Common myeloid progenitor, CD34-positive (primary cell): Measurements from ENCODE around the gene AKAP6.
A peak's percentile ranks its signal among the peaks of the same experiment; 100 is the strongest.

Experiments
- CTCF ChIA-PET: fragments of 350-600 bp; sonication (Branson Sonifier 250); formaldehyde crosslinking; loops from one replicate; lab custom pipeline; 2021; ENCODE audit warnings: antibody characterized with exemption; lab: Charles Lee
- POLR2A ChIA-PET: fragments of 350-600 bp; sonication (Branson Sonifier 250); formaldehyde crosslinking; loops from one replicate; lab custom pipeline; 2021; ENCODE audit warnings: antibody characterized with exemption; lab: Charles Lee
- DNase-seq, 3 donors: peaks; one replicate each; pipeline versions ENCODE4 v3.0.0 to v3.0.0-alpha.2; 2013
- H3K27ac ChIP-seq, 2 experiments: 1 replicate in 1 of 2; 2 replicates in 1 of 2; pipeline ENCODE4 v1.7.0; 2013; ENCODE audit warnings: inconsistent platforms in 2 of 2, low read length in 2 of 2, mild to moderate bottlenecking in 2 of 2, low read depth in 1 of 2, moderate library complexity in 1 of 2; ENCODE audit not compliant: severe bottlenecking in 2 of 2, insufficient read depth in 1 of 2, poor library complexity in 1 of 2
- H3K27me3 ChIP-seq, 5 experiments: replicated peaks in 2 of 5; 1 replicate in 3 of 5; 2 replicates in 2 of 5; pipeline versions ENCODE4 v1.6.1 to v1.7.0; 2013; ENCODE audit warnings: low read length in 4 of 5, mild to moderate bottlenecking in 2 of 5, moderate library complexity in 2 of 5, inconsistent platforms in 1 of 5; ENCODE audit not compliant: insufficient read depth in 5 of 5, control insufficient read depth in 4 of 5
- H3K36me3 ChIP-seq, 4 experiments: 1 replicate in 2 of 4; 2 replicates in 2 of 4; pipeline versions ENCODE4 v1.6.1 to v1.7.0; 2013; ENCODE audit warnings: low read length in 3 of 4, control low read depth in 1 of 4, mild to moderate bottlenecking in 1 of 4; ENCODE audit not compliant: control insufficient read depth in 4 of 4, insufficient read depth in 4 of 4
- H3K4me1 ChIP-seq, 4 experiments: 1 replicate in 3 of 4; 2 replicates in 1 of 4; pipeline versions ENCODE4 v1.6.1 to v1.7.1; 2013; ENCODE audit warnings: low read length in 3 of 4, mild to moderate bottlenecking in 3 of 4, control low read depth in 1 of 4, inconsistent platforms in 1 of 4, moderate library complexity in 1 of 4; ENCODE audit not compliant: control insufficient read depth in 4 of 4, insufficient read depth in 4 of 4; ENCODE audit errors: control extremely low read depth in 1 of 4
- H3K4me3 ChIP-seq, 7 experiments: 1 replicate in 4 of 7; 2 replicates in 3 of 7; pipeline versions ENCODE4 v1.5.1 to v1.7.0; 2013; ENCODE audit warnings: mild to moderate bottlenecking in 7 of 7, low read length in 6 of 7, moderate library complexity in 6 of 7, inconsistent platforms in 2 of 7, low read depth in 2 of 7, control low read depth in 1 of 7; ENCODE audit not compliant: insufficient read depth in 4 of 7, control insufficient read depth in 1 of 7; ENCODE audit errors: extremely low read depth in 1 of 7
- H3K9me3 ChIP-seq, 5 experiments: 1 replicate in 4 of 5; 2 replicates in 1 of 5; pipeline versions ENCODE4 v1.6.1 to v1.7.1; 2013; ENCODE audit warnings: low read length in 4 of 5, mild to moderate bottlenecking in 2 of 5, inconsistent platforms in 1 of 5, low read depth in 1 of 5, moderate library complexity in 1 of 5; ENCODE audit not compliant: control insufficient read depth in 4 of 5, insufficient read depth in 2 of 5; ENCODE audit errors: control extremely low read depth in 1 of 5
- WGBS: methylation state at CpG from one replicate; pipeline ENCODE4 v1.1.5; 2013; ENCODE audit not compliant: insufficient coverage; 5-methylcytosine and 5-hydroxymethylcytosine counted together

Gene AKAP6

DNA sequence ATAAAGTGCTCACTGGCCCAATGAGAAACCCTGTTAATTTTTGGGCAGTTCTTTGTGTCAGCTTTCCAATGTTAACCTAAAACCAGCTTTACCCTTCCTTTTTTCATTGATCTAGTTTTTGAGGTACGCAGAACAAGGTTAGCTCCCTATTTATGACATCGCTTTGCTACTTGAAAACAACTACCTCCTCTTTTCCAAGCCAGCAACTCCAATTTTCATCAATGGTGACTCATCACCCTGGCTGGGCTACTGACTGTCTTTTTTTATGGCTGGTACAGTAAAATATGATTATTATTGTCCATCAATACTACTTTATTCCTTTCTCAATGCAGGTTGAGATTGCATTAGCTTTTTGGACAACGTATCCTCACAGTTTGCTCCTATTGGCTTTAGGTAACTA, 22.5 kb upstream of the AKAP6 start:
- H3K4me1 ChIP-seq = peaks cover 0 to 6% (median 0%) of the 10 kb centered on the region in 4 experiments
- H3K36me3 ChIP-seq = no peaks in the 10 kb centered on the region
- H3K9me3 ChIP-seq = no peaks in the 10 kb centered on the region
- ChIA-PET CTCF (interaction anchor here (0.8 to 1.2 kb wide), 2 partner anchors 10 to 54 kb away, joined by 3 read pairs; no protein-coding TSS in a partner anchor), POLR2A (no interaction called here)
- DNase-seq = no peak
- 95% methylated on average over 3 of the region's 3 CpGs for WGBS
- no peak overlapping the region for H3K27ac ChIP-seq
- no peak overlapping the region for H3K4me3 ChIP-seq
- no peaks in the 10 kb centered on the region for H3K27me3 ChIP-seq

DNA sequence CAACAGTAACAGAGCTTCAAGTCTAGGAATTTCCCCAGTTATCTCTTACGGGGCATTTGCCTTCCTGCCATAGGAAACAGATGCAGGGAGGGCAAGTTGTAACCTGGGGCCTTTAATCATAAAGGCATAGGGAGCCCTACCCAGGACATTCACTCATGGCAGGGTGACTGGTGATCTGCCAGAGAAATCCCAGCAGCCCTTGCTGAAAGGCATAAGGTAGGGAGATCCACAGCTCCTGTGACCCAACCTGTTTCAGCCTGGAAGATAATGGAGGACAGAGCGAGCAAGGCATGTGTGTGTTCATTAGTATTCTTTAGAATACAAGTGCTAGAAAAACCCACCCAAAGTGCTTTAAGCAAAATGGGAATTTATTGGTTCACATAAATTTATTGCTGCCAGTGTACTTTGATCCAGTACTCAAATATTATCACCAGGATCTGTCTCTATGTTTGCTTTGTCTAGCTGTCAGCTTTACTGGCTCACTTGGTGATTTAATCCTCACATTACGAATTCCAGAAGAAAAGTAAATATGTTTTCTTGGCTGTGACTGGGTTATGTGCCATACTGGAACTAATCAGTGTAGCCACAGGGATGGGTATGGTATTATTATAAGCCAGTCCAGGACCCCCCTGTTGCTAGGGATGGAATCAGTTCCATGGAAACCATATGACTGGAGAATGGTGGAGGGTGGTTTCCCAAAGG, 21.1 kb upstream of the AKAP6 start:
- H3K27me3 ChIP-seq = no peaks in the 10 kb centered on the region
- ChIA-PET CTCF (interaction anchor here (1.0 kb wide), 1 partner anchor 13 kb away, joined by 3 read pairs; no protein-coding TSS in a partner anchor), POLR2A (no interaction called here)
- 60% methylated on average over 2 of the region's 3 CpGs for WGBS
- H3K4me1 ChIP-seq = peaks cover 0 to 6% (median 0%) of the 10 kb centered on the region in 4 experiments
- no peaks in the 10 kb centered on the region for H3K9me3 ChIP-seq
- H3K36me3 ChIP-seq = no peaks in the 10 kb centered on the region
- peak overlapping the region in 1 of 2 experiments; percentile 36 for H3K27ac ChIP-seq
- H3K4me3 ChIP-seq = no peak overlapping the region
- DNase-seq = peak in 2 of 3 donors; percentile 50 to 66

DNA sequence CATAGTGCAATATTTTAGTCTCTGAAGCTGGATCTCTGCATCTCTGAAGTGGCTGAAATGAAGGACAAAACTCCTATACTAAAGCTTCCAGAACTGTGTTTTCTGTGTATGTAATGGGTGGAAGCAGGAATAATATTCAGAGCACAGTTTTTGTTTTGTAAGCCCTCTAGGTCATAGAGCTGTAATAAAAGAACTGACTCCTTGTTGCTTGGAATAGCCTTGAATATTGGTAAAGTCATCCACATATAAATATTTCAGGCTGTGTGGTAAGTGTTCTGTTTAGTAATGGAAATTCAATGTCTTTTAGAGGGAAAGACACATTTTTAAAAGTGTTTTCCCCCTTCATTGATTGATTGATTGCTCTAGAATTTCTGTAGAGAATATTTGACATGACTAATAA, 18.2 kb upstream of the AKAP6 start:
- ChIA-PET POLR2A (no interaction called here), CTCF (no interaction called here)
- Histone ChIP-seq H3K27me3 (peaks cover 0 to 3% (median 0%) of the 10 kb centered on the region in 5 experiments), H3K4me3 (no peak overlapping the region), H3K9me3 (no peaks in the 10 kb centered on the region), H3K4me1 (peaks cover 0 to 6% (median 0%) of the 10 kb centered on the region in 4 experiments), H3K27ac (no peak overlapping the region), H3K36me3 (no peaks in the 10 kb centered on the region)
- no peak for DNase-seq

DNA sequence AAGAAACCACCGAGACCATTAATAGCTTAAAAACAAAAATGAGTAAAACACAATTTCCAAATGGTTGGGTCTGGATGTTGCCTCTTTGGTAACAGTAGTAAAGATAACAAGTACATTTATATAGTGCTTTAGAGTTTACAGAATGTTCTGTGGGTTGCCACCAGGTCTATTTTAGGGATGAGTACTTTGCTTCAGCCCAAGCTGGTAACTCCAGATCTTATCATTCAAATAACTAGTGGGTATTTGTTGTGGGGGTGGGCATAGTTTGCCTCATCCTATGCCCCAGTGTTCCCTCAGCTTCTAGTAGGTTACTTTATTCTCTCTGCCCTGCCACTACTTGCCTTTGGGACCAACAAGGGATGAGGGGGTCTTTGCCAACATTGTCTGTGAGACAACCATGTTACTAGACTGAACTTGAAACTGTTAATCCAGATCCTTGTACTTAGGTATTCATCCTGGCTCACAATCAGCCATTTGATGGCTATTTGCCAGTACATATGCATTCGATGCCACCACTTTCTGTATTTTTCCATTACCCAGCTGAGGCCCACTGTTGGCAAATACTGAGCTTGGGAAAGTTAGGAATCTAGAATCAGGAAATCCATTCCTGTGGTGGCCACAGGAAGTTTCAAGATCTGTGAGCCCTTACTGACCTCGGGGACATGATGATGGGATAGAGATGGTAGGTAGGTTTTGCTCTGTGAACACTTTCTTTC, 17.6 kb upstream of the AKAP6 start:
- ChIA-PET CTCF (no interaction called here), POLR2A (no interaction called here)
- DNase-seq = no peak

DNA sequence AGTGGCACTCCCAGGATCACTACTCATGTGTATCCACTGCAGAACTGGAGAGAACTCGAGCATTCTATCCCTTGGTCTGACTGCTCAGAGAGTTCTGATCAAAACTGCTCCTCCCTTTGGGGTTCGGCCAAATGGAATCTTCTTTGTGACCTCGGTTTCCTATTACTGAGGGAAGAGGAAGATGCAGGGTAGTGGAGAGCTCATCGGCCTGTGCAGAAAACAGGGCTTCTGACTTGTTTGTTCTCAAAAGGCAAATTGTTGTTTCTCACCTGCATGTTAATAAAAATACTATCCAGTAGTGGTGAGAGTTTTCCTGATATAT, 17.1 kb upstream of the AKAP6 start:
- no peak overlapping the region for H3K27ac ChIP-seq
- ChIA-PET POLR2A (no interaction called here), CTCF (no interaction called here)
- no peaks in the 10 kb centered on the region for H3K36me3 ChIP-seq
- no peak for DNase-seq
- H3K4me1 ChIP-seq = peaks cover 0 to 6% (median 0%) of the 10 kb centered on the region in 4 experiments
- 100% methylated on average over 4 of the region's 4 CpGs for WGBS
- no peak overlapping the region for H3K4me3 ChIP-seq
- peaks cover 0 to 3% (median 0%) of the 10 kb centered on the region in 5 experiments for H3K27me3 ChIP-seq
- H3K9me3 ChIP-seq = no peaks in the 10 kb centered on the region

More for the DNA sequence above, 17.6 kb upstream of the AKAP6 start:
- no peak overlapping the region for H3K27ac ChIP-seq
- H3K27me3 ChIP-seq = peaks cover 0 to 3% (median 0%) of the 10 kb centered on the region in 5 experiments
- H3K4me3 ChIP-seq = no peak overlapping the region
- 90% methylated on average over 2 of the region's 3 CpGs for WGBS
- peaks cover 0 to 6% (median 0%) of the 10 kb centered on the region in 4 experiments for H3K4me1 ChIP-seq
- no peaks in the 10 kb centered on the region for H3K9me3 ChIP-seq
- H3K36me3 ChIP-seq = no peaks in the 10 kb centered on the region

DNA sequence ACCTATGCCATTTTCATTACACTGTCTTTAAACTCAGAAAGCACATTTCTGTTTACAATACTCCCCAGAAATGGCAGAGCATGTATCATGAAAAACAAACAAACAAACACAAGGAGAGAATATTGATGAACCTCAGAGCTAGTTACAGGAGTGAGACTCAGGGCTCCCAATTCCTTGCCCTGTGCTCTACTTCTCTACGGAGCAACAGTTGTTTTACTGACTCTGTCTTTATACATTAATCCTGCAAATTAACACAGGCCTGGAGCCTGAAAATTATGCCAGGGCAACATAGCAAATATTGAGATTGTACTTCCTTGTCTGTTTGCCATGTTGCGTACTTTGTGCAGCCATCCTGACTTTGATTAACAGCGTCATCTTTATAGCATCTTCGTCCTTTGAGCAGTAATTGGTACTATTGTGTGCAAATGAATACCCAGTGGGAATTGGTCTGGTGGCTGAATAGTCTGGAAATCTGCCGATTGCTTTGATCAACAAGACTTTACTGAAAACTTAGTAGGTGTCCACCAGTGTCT, 15.2 kb upstream of the AKAP6 start:
- Histone ChIP-seq H3K27me3 (peaks cover 0 to 3% (median 0%) of the 10 kb centered on the region in 5 experiments), H3K4me3 (no peak overlapping the region), H3K4me1 (no peaks in the 10 kb centered on the region), H3K9me3 (no peaks in the 10 kb centered on the region), H3K27ac (no peak overlapping the region), H3K36me3 (no peaks in the 10 kb centered on the region)
- POLR2A ChIA-PET = no interaction called here
- DNase-seq = no peak
- CTCF ChIA-PET = interaction anchor here (1.8 kb wide), 1 partner anchor 16 kb away, joined by 3 read pairs; no protein-coding TSS in a partner anchor
- WGBS = 100% methylated on average over 4 of the region's 5 CpGs
